ENCODE results near the gene SNX25. TPM values are rescaled to one million over a fixed set of nuclear protein-coding genes. Genes with fewer than 3 reads are reported as not detected.
A peak's percentile ranks its signal among the peaks of the same experiment; 100 is the strongest.

SNX25 gene
- total RNA-seq, 4 donors from 2014 or later, result 19.9 to 23.8 (median 21.5) TPM

DNA sequence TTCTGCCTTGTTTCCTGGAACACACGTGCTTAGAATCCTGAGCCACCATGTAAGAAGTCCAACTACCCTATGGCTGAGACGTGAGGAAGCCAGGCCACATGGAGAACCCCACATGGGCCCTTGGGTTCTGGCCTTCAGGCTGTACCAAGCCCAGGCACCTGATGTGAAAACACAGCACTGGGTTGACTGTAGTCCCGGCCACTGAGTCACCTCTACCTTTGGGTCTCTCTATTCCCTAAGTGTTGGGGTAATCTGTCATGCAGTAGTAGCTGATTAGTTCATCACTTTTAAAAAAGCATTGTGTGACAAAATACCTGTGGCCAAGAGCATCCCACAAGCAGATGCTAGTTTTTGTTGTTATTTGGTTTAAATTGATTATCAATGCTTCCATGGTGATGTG is 29.9 kb upstream of the SNX25 start:
- Histone ChIP-seq H3K4me1 (peaks cover 0 to 27% (median 6%) of the 10 kb centered on the region in 4 donors), H3K9me3 (no peaks in the 10 kb centered on the region), H3K27ac (replicated peaks in 1 of 4) (no peak overlapping the region), H3K4me3 (no peak overlapping the region), H3K36me3 (peaks cover 0 to 11% (median 5%) of the 10 kb centered on the region in 4 donors), H3K27me3 (no peaks in the 10 kb centered on the region)
- no peak for DNase-seq (ENCODE audit: extremely low spot score)
- intact Hi-C loops (cut with DNase I), result no loop called here
- TF ChIP-seq POLR2AphosphoS5 (IDR thresholded peaks at IDR 0.05) (no peak), POLR2A (IDR thresholded peaks at IDR 0.05; ENCODE audit: low read depth) (no peak), EP300 (IDR thresholded peaks at IDR 0.05) (no peak)
- TF ChIP-seq, protein P1, sequence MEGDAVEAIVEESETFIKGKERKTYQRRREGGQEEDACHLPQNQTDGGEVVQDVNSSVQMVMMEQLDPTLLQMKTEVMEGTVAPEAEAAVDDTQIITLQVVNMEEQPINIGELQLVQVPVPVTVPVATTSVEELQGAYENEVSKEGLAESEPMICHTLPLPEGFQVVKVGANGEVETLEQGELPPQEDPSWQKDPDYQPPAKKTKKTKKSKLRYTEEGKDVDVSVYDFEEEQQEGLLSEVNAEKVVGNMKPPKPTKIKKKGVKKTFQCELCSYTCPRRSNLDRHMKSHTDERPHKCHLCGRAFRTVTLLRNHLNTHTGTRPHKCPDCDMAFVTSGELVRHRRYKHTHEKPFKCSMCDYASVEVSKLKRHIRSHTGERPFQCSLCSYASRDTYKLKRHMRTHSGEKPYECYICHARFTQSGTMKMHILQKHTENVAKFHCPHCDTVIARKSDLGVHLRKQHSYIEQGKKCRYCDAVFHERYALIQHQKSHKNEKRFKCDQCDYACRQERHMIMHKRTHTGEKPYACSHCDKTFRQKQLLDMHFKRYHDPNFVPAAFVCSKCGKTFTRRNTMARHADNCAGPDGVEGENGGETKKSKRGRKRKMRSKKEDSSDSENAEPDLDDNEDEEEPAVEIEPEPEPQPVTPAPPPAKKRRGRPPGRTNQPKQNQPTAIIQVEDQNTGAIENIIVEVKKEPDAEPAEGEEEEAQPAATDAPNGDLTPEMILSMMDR (IDR thresholded peaks at IDR 0.05), result no peak
- WGBS, result 90% methylated on average over 3 of the region's 3 CpGs

DNA sequence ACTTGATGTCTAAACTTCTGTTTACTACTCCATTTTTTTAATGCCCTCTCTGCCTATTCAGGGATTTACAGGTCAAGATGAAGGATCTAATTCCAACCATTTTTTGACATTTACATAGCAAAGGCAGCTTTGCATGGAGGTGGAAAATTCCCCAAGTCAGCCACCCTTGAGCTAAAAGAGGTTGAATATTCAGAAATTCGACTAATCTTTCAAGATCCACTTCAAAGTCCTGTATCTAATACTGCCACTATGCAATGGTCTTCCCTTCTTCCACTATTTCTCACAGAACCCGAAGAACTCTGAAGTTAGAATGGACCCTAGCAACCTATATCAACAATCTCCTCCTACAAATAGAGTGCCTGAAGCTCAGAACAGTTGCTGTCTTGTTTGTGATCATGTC is 27.2 kb upstream of the SNX25 start:
- Histone ChIP-seq H3K9me3 (no peaks in the 10 kb centered on the region), H3K36me3 (peaks cover 0 to under 1% (median 0%) of the 10 kb centered on the region in 4 donors), H3K4me3 (no peak overlapping the region), H3K4me1 (peaks cover 0 to 31% (median 15%) of the 10 kb centered on the region in 4 donors), H3K27me3 (no peaks in the 10 kb centered on the region), H3K27ac (replicated peaks in 1 of 4) (no peak overlapping the region)
- DNase-seq (ENCODE audit: extremely low spot score), result no peak
- WGBS, result 76% methylated on average over 2 of the region's 2 CpGs
- TF ChIP-seq POLR2A (IDR thresholded peaks at IDR 0.05; ENCODE audit: low read depth), result no peak
- TF ChIP-seq, protein P1 (IDR thresholded peaks at IDR 0.05), result no peak
- no peak for TF ChIP-seq EP300 (IDR thresholded peaks at IDR 0.05)
- TF ChIP-seq POLR2AphosphoS5 (IDR thresholded peaks at IDR 0.05), result no peak
- intact Hi-C loops (cut with DNase I), result loop anchor here (5.0 kb wide), 1 partner anchor 35 kb away; no protein-coding TSS in a partner anchor

DNA sequence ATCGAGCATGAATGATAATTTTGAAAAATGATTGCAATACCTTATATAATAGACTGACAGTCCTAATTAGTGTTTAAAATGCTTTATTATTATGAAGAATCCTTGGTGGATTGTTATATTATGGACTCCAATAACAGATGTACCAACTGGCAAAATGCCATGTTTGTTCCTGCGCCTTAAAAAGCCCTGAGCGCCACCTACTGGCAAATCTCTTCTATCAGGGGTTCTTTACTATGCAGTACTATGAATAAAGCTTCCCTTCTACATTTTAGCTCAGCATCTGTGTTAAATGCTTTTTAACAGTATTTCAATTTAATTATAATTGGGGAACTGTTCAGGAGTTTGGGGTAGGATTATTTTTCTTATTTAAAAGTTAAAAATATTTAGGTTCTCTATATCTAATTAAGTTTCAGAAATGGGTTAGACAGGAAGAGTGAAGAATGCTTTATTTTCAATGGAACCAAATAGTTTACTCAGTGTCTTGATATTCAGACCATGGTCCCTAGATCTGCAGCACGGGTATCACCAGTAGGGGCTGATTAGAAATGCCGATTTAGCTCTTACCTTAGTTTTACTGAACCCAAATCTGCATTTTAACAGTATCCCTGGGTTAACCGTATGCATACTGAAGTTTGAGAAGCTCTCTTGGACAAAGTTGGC is 25.6 kb upstream of the SNX25 start:
- intact Hi-C loops (cut with DNase I), result loop anchor here (5.0 kb wide), 1 partner anchor 36 kb away; no protein-coding TSS in a partner anchor
- 46% methylated on average over 6 of the region's 6 CpGs for WGBS
- TF ChIP-seq, protein P1 (IDR thresholded peaks at IDR 0.05), result peak; percentile 77 to 89 (median 79)
- TF ChIP-seq POLR2A (IDR thresholded peaks at IDR 0.05; ENCODE audit: low read depth), result no peak
- peak; percentile 20 to 58 for TF ChIP-seq POLR2AphosphoS5 (IDR thresholded peaks at IDR 0.05)
- Histone ChIP-seq H3K27me3 (no peaks in the 10 kb centered on the region), H3K4me3 (no peak overlapping the region), H3K36me3 (peaks cover 0 to 13% (median 8%) of the 10 kb centered on the region in 4 donors), H3K27ac (replicated peaks in 1 of 4) (peak overlapping the region in 1 of 4 donors; percentile 16), H3K4me1 (peaks cover 0 to 34% (median 17%) of the 10 kb centered on the region in 4 donors), H3K9me3 (no peaks in the 10 kb centered on the region)
- DNase-seq (ENCODE audit: extremely low spot score), result no peak

DNA sequence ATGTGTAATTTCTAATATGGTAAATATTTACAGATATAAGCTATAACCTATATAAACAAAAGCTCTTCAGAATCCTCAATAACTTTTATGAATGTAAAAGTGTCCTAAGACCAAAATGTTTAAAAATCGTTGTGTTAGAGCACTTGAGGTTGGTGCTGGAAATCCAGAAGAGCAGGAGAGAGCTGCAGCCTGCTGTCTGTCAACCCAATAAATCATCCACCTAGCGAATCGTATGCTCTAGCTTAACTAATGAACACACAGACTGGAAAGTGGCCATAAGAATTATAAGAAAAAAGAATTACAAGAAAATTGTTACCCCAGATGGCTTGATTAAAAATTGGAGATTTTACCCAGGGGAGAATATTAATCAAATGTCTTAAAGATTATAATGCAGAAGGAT is 22.6 kb upstream of the SNX25 start:
- Histone ChIP-seq H3K4me3 (no peak overlapping the region), H3K36me3 (peaks cover 10 to 28% (median 20%) of the 10 kb centered on the region in 4 donors), H3K27ac (replicated peaks in 1 of 4) (no peak overlapping the region), H3K4me1 (peaks cover 0 to 28% (median 14%) of the 10 kb centered on the region in 4 donors), H3K27me3 (no peaks in the 10 kb centered on the region), H3K9me3 (no peaks in the 10 kb centered on the region)
- no peak for DNase-seq (ENCODE audit: extremely low spot score)
- WGBS, result 59% methylated on average over 3 of the region's 3 CpGs
- intact Hi-C loops (cut with DNase I), result no loop called here
- TF ChIP-seq, protein P1 (IDR thresholded peaks at IDR 0.05), result no peak
- TF ChIP-seq POLR2AphosphoS5 (IDR thresholded peaks at IDR 0.05), result no peak
- TF ChIP-seq POLR2A (IDR thresholded peaks at IDR 0.05; ENCODE audit: low read depth), result no peak
- no peak for TF ChIP-seq EP300 (IDR thresholded peaks at IDR 0.05)

All from esophagus muscularis mucosa (tissue), 4 donors.